NCI-H1105 treated with DMSO at 0.1 percent for 48 hours (cell line): ENCODE measurements around the gene ZDHHC13.
A peak's percentile ranks its signal among the peaks of the same experiment; 100 is the strongest.

Experiments used
- DNase-seq: peaks from one replicate; lab custom pipeline; 2025; lab: John Stamatoyannopoulos, UW

Gene ZDHHC13, protein sequence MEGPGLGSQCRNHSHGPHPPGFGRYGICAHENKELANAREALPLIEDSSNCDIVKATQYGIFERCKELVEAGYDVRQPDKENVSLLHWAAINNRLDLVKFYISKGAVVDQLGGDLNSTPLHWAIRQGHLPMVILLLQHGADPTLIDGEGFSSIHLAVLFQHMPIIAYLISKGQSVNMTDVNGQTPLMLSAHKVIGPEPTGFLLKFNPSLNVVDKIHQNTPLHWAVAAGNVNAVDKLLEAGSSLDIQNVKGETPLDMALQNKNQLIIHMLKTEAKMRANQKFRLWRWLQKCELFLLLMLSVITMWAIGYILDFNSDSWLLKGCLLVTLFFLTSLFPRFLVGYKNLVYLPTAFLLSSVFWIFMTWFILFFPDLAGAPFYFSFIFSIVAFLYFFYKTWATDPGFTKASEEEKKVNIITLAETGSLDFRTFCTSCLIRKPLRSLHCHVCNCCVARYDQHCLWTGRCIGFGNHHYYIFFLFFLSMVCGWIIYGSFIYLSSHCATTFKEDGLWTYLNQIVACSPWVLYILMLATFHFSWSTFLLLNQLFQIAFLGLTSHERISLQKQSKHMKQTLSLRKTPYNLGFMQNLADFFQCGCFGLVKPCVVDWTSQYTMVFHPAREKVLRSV

DNA sequence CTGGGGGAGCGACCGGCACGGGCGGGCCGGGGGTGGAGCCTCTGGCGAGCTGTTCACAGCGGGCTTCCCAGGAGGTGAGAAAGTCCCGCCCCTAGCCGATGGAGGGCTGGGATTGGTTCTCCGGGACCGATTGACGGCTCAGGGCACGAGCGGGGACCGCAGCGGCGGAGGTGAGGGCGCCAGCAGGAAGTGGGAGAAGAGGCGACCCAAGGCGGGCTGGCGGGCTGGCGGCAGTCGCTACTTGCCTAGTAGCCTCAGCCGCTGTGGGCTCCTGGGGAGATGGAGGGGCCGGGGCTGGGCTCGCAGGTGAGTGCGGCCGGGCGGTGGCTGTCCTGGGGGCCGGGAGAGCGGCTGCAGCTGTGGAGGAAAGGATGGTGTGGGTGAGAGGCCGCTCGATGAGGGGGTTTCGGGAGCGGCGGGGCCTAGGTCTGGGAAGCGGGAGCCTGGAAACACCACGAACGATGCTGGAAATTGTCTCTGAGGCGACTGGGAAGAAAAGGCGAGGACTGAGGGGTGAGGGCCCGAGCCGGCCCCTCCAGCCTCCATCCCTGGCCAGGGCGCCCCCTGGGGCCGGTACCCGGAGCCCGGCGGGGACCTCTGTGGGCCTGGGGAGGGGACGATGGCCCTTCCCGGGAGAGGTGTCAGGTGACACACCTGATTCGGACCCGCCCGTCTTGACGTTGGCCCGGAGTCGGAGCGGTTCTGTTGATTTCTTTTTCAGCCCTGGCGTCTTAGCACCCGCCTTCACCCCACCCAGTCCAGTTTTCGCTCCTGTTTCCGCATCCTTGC lies at the start of gene ZDHHC13:
Gene ZDHHC13, plus strand, starts transcription at position 198 of the 789 bp plus-strand sequence. Its CDS starts 82 bp downstream, at position 280.
- DNase-seq, result peak; percentile 92

DNA sequence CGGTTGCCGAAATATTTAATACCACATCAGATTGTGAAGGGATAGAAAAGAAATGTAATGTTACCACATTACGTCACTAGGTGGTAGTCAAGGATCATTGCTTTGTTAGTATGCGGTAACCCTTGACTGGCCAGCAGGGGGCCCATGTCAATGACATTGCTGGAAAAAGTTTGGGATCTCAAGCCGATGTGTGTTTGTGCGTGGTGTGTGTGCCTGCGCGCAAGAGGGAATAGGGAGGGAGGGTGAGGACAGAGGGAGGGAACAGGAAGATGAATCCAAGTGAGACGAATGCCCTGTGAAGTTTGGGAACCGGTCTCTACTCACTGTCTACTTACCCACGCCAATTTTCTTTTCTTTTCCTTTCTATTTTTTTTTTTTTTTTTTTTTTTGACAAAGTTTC lies 45.7 kb upstream of the ZDHHC13 start:
- peak; percentile 88 for DNase-seq

DNA sequence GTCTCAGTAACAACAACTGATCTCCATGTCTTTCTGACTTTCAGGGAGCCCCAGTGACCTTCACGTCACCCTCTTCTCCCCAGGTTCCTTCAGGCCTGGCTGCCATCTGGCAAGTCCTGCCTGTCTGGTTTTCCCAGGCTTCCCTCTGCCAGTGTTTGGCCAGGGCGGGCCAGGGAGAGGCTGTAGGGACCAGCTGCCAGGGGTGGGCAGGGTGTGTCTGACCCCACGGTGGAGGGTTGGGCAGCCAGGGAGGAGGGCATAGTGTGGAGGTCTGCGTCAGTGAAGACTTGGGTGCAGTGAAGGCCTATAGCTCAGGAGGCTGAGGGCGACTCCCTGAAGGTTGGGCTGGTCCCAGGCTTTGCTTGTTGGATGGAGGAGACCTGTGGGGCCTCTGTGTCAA lies 44.5 kb upstream of the ZDHHC13 start:
- DNase-seq, result no peak

DNA sequence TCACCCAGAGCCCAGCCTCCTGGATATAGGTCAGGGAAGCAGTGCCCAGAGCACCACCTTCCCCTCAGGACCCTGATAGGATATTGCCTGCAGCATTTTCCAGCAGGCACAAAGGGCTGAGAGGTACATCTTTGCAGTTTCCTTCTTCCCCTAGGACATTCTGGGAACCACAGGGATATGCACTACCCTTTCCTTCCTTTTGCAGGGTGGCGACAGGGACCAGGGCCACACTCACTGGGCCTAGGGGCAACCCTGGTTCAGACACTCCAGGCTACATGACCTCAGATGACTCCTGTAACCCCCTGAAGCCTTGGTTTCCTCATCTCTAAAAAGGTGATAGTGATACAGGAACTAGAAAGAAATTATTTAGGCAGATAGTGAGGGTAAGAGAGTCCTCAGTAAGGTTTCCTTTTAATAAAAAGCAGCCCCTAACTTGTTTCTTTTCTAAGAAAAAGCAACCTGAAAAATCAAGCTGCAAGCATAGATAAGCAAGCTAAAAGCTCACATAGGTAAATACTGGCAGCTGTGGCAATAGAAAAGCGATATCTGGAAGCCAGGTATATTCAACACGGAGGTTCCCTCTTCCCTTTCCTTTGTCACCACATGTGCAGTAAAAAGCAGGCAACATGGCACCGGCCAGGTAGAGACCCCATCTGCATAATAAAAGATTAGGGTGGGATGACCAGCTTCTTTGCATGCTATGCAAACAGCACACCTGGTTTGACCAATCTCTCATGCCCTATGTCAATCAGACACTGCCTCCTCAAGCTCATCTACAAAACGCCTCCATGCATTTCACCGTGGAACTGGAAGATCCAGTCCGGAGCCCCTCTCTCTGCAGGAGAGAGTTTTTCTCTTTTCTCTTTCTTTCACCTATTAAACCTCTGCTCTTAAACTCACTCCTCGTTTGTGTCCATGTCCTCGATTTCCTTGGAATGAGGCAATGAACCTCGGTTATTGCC lies 43.2 kb upstream of the ZDHHC13 start:
- no peak for DNase-seq

DNA sequence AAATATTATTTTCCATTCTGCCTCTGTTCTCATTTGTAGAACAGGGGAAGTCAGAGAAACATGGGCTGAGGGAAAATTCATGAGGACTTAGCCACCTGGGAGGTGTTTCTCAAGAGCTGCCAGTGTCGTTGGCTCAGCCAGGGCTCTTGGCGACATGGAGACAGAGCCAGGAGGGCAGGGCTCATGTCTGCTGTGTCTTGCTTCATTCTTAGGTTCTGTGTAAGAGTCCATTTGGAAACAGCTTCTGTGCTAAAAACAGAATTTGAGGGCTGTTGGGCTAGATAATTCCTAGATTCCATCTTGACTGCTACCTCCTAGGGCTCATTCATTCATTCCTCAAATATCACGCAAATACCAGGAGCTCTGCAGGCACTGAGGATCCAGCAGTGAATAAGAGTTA lies 41.3 kb upstream of the ZDHHC13 start:
- DNase-seq, result no peak

DNA sequence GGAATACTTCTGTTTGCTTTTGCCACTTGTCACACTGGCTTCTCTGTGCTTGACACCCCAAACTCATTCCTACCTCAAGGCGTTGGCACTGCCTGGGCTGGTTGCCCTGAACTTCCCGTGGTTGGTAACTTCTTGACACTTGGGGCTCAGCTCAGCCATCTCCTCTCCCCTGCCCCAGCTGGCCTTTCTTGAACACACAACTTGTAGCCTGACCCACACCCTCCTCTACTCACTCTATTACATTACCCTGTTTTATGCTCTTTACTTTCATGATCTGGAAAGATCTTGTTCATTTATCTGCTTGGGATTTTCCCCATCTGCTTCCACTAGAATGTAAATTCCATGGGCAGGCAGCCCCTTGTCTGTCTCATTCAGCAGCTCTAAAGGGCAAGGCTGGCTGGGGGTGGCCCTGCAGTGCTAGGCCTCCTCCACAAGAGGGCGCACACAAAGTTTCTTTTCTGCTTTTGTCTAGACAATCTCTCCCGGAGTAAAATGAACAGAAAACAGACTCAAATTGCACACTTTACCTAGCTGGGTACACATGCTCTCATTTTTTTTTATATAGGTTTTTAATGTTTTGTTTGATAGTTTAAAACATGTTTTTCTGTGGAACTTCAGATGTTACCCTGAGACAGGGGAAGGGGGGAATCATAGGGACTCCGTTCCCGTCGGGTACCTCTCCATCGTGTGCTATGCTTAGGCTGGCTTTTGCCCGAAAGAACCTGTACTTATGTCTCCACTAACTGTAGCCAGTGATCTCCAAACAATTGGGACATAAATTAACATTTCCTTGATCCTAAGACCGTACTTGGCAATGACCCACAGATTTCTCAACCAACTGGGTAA lies 40.0 kb upstream of the ZDHHC13 start:
- DNase-seq, result peak; percentile 49

DNA sequence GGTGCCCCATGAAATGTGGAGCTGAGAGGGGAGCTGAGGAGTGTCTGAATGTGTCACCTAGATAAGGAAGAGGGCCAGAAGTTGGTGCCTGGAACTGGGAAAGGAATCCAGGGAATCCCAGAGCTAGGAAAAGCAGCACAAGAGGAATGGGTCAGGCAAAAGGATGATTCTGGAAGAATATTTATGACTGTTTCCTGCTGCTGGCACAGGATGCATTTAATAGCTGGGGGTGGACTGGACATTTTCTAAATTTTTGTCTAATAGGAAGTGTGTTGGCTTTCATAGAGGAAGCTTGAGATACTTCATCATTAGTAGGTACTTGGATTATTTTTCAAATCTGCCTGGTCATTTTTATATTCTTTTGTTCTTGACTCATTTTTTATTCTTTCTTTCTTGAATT lies 39.0 kb upstream of the ZDHHC13 start:
- no peak for DNase-seq

DNA sequence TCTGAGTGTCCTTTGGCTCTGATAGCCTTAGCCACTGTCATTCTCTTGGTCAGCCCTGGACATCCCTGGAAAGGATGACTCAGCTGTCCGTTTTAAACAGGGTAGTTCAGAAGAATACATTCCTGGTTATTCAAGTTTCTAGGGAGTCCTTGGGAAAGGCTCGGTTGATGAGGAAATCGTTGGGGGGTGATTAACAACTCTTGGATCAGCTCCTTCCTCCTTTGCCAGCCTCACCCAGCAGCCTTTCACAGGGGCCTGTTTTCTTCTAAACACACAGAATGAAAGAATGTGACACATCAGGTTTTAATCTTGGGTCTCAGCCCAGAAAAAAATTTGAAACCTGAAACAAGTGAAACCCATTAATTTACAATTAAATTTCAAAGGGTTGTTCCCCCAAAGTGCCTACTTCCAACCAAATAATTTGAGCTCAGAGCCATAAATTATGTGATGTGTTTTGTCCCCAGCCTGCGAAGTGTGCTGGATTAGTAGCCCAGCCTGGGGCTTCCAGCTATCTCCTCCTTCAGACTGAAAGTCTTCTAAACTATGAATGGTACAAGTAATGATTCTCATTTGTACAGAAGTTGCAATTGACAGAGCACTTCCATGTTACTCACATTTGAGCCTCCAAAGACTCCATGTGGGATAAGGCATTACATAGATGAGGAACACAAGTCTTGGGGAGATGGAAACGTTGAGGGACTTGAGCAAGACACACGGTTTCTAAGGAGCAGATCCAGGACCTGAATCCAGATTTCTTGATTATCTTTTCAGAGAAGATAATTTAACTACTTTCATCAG lies 37.1 kb upstream of the ZDHHC13 start:
- peak; percentile 50 for DNase-seq

DNA sequence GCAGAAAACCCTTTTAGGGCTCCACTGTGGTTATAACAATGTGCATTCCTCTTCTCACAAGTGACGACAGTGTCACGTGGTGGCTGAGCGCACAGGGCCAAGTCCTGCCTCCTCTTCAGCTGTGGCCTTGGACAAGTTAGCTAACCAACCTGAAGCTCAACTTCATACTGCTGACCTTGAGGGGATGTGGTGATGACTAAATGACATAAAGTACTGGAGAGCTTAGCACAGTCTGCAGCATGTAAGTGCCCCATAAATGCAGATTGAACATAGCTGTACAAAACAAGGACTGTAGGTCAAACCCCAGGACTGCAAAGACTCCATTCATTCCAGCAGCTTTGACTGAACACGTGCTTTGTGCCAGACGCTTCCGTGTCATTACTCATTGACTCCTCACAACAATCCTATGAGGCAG lies 36.4 kb upstream of the ZDHHC13 start:
- no peak for DNase-seq

DNA sequence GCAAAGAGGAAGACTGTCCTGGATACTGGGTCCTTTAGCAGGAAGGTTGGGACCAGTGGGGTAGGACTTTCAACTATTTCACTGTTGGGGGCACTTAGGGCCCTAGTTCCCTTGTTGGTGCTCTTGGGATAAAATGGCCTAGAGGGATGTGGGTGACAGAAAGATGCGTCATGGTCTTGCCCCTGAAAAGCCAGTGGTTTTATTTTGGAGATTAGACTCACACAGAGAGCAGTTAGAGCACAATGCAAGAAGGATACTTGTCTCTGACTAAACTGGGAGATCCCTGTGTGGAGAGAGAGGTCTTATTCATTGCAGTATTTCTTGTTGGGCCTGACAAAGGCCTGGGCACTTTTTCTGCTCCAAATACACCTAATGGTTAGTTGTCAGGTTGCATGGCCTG lies 33.8 kb upstream of the ZDHHC13 start:
- no peak for DNase-seq

DNA sequence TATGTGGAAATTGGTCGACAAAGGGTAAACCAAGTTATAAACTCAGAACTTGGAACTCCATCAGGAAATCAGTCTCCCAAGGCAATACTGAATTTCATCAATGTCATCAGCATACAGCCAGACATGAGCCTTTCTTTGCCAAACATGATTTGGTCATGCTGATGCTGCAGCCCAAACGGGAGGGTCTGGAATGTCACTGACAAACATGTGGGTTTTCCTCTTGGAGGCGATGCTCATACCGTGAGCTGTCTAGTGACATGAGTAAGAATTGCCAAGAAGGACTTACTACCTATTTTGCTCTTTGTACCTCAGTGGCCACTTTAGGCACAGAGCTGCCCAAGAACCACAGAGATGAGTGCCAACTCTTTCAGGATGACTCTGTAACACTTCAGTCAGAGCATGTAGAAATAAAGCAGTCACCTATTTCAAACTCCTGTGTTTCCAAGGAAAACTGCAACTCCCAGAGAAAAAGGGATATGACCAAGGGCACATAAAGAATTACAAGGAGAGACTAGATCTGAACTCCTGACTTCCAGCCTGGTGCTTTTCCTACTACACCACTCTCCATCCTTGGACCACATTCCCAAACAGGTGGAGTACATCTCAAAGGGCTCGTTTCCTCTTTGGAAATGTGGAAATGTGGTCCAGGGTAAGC lies 32.2 kb upstream of the ZDHHC13 start:
- DNase-seq, result no peak

DNA sequence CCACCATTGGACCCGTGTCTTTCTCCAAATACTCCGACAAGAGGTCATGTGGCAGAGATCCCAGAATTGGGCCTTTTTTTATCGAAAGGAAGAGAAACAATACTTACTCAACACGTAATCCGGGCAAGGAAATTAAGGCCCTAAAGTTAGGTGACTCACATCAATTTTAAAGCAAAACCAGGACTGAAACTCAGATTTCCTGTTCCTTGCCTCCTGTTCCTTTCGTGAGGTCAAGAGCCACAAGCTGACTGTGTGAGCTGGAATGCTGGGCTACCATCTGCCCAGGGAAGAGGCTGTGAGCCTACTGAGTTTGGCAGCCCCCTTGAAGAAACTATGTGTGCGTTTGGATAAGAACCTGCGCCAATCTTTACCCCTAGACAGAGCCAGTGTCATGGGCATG lies 29.3 kb upstream of the ZDHHC13 start:
- DNase-seq, result no peak

DNA sequence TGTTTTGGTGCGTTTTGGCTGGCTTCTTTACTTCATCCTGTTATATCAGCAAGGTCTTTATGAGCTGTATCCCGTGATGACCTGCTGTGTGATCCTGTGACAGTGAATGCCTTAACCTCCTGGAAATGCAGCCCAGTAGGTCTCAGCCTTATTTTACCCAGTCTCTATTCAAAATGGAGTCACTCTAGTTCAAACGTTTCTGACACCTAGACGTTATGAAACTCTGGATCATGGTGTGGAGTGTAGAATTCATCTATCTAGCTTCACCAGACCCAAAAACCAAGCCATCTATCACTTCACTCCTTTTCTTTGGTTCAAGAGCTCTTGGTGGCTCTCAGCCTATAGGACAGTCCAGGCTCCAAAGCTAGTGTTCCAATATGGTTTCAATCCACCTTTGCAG lies 28.2 kb upstream of the ZDHHC13 start:
- DNase-seq, result no peak

DNA sequence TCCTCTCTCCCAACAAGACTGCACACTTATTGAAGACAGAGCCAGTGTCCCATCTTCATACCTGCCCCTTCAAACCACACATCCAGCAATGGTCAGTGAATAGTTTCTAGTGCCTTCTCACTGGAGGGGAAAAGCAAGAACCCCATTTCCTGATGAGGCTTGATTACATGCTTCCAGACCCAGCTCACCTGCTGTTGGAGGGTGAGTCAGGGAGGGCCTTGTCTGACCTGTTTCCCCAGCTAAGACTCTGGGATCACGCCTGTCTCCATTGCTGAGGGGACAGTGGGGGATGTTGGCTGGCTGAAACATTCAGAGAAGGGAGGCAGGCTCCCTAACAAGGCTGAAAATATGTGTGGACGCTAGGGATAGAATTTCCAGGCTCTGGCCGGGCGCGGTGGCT lies 27.5 kb upstream of the ZDHHC13 start:
- no peak for DNase-seq

DNA sequence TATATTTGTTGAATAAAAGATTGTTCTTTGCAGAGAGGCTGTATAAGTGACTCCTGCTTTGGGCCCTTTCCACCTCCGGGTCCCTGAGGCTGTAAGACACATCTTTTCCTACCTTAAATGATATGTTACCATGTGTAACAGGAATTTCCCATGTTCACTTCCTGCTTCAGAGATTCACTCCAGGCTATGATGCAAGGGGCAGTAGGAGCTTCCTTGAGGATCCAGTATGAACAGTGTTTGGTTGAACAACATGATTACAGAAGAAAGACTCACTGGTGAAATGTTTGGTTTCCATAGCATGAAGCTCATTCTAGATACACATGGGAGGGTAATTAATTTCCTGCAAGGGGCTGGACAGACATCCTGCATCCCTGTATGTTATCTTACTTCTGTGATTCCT lies 25.6 kb upstream of the ZDHHC13 start:
- no peak for DNase-seq

DNA sequence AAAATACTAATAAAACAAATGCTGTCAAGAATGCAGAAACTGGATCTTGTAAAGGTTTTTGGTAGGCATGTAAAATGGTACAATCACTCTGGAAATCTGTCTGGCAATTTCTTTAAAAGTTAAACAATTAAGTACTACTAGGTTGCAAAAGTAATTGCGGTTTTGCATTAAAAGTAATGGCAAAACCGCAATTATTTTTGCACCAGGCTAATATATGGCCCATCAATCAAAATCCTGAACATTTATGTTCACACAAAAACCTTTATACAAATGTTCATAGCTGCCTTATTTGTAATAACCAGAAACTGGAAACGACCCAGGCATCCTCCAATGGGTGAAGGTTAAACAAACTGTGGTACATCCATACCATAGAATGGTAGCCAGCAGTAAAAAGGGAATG lies 24.6 kb upstream of the ZDHHC13 start:
- no peak for DNase-seq

DNA sequence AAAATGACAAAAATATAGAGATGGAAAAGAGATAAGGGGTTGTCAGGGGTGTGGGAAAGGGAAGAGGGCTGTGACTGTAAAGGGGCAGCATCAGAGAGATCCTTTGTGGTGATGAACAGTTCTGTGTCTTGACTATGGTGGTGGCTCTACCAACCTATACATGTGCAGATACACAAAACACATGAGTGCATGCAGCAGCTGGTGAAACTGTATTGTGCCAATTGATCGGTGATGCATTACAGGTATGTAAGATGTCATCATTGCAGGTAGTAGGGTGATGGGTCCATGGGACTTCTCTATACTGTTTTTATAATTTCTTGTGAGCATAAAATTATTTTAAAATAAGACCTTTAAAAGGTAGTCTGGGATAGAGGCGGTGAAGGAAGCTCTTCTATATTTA lies 24.1 kb upstream of the ZDHHC13 start:
- DNase-seq, result no peak

DNA sequence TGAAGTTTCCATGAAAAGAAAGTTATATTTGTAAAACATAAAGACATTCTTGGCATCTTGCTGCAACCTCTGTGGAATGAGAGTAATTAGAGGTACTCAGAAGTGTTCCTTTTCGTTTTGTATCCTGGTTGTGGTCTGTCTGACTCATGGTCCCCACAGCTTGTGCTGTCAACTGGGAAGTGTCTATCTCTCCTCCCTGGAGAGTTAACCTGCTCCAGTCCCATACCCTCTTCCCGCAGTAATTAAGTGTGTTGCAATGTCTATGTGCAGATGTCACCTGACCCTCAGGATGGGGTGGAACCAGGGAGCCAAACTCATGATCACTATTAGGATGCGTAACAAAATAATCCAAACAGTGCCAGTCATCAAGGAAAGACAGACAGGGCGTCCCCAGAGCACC lies 23.0 kb upstream of the ZDHHC13 start:
- no peak for DNase-seq

DNA sequence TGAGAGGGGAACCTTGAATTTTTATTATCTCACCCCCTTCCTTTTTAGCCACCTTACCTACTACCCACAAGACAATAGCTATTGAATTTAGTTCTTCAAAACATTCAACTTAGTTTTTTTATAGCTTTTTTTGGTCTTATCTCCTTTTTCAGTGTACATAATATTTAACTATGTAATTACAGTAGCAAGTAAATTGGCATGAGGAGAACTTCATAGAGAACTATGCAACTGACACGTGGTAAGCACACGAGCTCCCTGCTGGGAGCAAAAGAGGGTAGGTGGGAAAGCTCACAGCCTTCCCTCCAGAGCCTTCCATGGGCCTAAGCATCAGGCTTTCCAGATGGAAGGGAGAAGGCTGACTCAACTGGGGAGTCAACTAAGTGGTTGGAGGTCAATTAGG lies 22.1 kb upstream of the ZDHHC13 start:
- DNase-seq, result no peak
